Measurements from ENCODE around the gene RBM14.

RBM14 gene

GRCh38 chr11:66614073-66614472 is 2.4 kb upstream of the RBM14 start:
- TF ChIP-seq EZH2phosphoT487 (IDR thresholded peaks at IDR 0.05; ENCODE audit: borderline replicate concordance, low read length), result no peak
- TF ChIP-seq, protein P1, sequence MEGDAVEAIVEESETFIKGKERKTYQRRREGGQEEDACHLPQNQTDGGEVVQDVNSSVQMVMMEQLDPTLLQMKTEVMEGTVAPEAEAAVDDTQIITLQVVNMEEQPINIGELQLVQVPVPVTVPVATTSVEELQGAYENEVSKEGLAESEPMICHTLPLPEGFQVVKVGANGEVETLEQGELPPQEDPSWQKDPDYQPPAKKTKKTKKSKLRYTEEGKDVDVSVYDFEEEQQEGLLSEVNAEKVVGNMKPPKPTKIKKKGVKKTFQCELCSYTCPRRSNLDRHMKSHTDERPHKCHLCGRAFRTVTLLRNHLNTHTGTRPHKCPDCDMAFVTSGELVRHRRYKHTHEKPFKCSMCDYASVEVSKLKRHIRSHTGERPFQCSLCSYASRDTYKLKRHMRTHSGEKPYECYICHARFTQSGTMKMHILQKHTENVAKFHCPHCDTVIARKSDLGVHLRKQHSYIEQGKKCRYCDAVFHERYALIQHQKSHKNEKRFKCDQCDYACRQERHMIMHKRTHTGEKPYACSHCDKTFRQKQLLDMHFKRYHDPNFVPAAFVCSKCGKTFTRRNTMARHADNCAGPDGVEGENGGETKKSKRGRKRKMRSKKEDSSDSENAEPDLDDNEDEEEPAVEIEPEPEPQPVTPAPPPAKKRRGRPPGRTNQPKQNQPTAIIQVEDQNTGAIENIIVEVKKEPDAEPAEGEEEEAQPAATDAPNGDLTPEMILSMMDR (IDR thresholded peaks at IDR 0.05; ENCODE audit: low read depth, low read length, poor library complexity, severe bottlenecking), result no peak
- H3K9me2 ChIP-seq (replicated peaks; ENCODE audit: control insufficient read depth, low read length), result no peaks in the 10 kb centered on the region
- H3K79me2 ChIP-seq (ENCODE audit: control insufficient read depth, low read length), result peaks cover 64% of the 10 kb centered on the region
- H3K27me3 ChIP-seq (ENCODE audit: control insufficient read depth, low read length), result no peaks in the 10 kb centered on the region
- H3F3A ChIP-seq (ENCODE audit: control insufficient read depth, insufficient read depth), result peaks cover 21% of the 10 kb centered on the region
- H3K36me3 ChIP-seq (ENCODE audit: control insufficient read depth, low read length), result peaks cover 30% of the 10 kb centered on the region
- no peaks in the 10 kb centered on the region for H3K9me3 ChIP-seq (ENCODE audit: control insufficient read depth, insufficient read depth, low read length)
- no peak overlapping the region for H3K27ac ChIP-seq (ENCODE audit: low read depth, low read length)
- H3K4me1 ChIP-seq (ENCODE audit: control insufficient read depth, low read length), result peaks cover 67% of the 10 kb centered on the region
- H4K20me1 ChIP-seq (ENCODE audit: control insufficient read depth, insufficient read depth, low read depth, low read length), result peaks cover 19% of the 10 kb centered on the region
- no peak overlapping the region for H3K4me3 ChIP-seq (ENCODE audit: low read length)
- H3K4me2 ChIP-seq (ENCODE audit: low read length), result no peak overlapping the region

- peak overlapping the region; percentile 89 for H3K4me3 ChIP-seq (ENCODE audit: low read length)
- no peaks in the 10 kb centered on the region for H3K9me2 ChIP-seq (replicated peaks; ENCODE audit: control insufficient read depth, low read length)
- H3K9me3 ChIP-seq (ENCODE audit: control insufficient read depth, insufficient read depth, low read length), result no peaks in the 10 kb centered on the region
- TF ChIP-seq EZH2phosphoT487 (IDR thresholded peaks at IDR 0.05; ENCODE audit: borderline replicate concordance, low read length), result no peak
- TF ChIP-seq, protein P1 (IDR thresholded peaks at IDR 0.05; ENCODE audit: low read depth, low read length, poor library complexity, severe bottlenecking), result no peak
- H3F3A ChIP-seq (ENCODE audit: control insufficient read depth, insufficient read depth), result peaks cover 11% of the 10 kb centered on the region
- peaks cover 59% of the 10 kb centered on the region for H3K4me1 ChIP-seq (ENCODE audit: control insufficient read depth, low read length)
- H3K27me3 ChIP-seq (ENCODE audit: control insufficient read depth, low read length), result no peaks in the 10 kb centered on the region
- peaks cover 85% of the 10 kb centered on the region for H3K79me2 ChIP-seq (ENCODE audit: control insufficient read depth, low read length)
- H3K36me3 ChIP-seq (ENCODE audit: control insufficient read depth, low read length), result peaks cover 60% of the 10 kb centered on the region
- peak overlapping the region; percentile 82 for H3K27ac ChIP-seq (ENCODE audit: low read depth, low read length)
- peaks cover 42% of the 10 kb centered on the region for H4K20me1 ChIP-seq (ENCODE audit: control insufficient read depth, insufficient read depth, low read depth, low read length)
- peak overlapping the region; percentile 97 for H3K4me2 ChIP-seq (ENCODE audit: low read length)
Observed at GRCh38 chr11:66617155-66617834, 865 bp downstream of the RBM14 start.

- peak overlapping the region; percentile 0; the same call in 1 of the 2 replicates for H3K27ac ChIP-seq (ENCODE audit: low read depth, low read length)
- H3K4me1 ChIP-seq (ENCODE audit: control insufficient read depth, low read length), result peaks cover 53% of the 10 kb centered on the region
- H4K20me1 ChIP-seq (ENCODE audit: control insufficient read depth, insufficient read depth, low read depth, low read length), result peaks cover 60% of the 10 kb centered on the region
- H3K4me3 ChIP-seq (ENCODE audit: low read length), result peak overlapping the region; percentile 89
- no peaks in the 10 kb centered on the region for H3K27me3 ChIP-seq (ENCODE audit: control insufficient read depth, low read length)
- H3F3A ChIP-seq (ENCODE audit: control insufficient read depth, insufficient read depth), result peaks cover 3% of the 10 kb centered on the region
- no peaks in the 10 kb centered on the region for H3K9me3 ChIP-seq (ENCODE audit: control insufficient read depth, insufficient read depth, low read length)
- H3K79me2 ChIP-seq (ENCODE audit: control insufficient read depth, low read length), result peaks cover 95% of the 10 kb centered on the region
- H3K9me2 ChIP-seq (replicated peaks; ENCODE audit: control insufficient read depth, low read length), result no peaks in the 10 kb centered on the region
- peak overlapping the region; percentile 97 for H3K4me2 ChIP-seq (ENCODE audit: low read length)
- TF ChIP-seq, protein P1 (IDR thresholded peaks at IDR 0.05; ENCODE audit: low read depth, low read length, poor library complexity, severe bottlenecking), result no peak
- no peak for TF ChIP-seq EZH2phosphoT487 (IDR thresholded peaks at IDR 0.05; ENCODE audit: borderline replicate concordance, low read length)
- H3K36me3 ChIP-seq (ENCODE audit: control insufficient read depth, low read length), result peaks cover 78% of the 10 kb centered on the region
Observed at GRCh38 chr11:66619080-66619554, 2.7 kb downstream of the RBM14 start.

Measured in DOHH2 (cell line).